ENCODE data around the gene TST. TPM values are rescaled to one million over a fixed set of nuclear protein-coding genes. Genes with fewer than 3 reads are reported as not detected.
A peak's percentile ranks its signal among the peaks of the same experiment; 100 is the strongest.

Gene TST
- total and polyA plus RNA-seq, 10 of the 15 experiments (the other 5 are each of a cell fraction or from before 2014, with no cell fraction given), result 2.4 to 24.6 (median 10.4) TPM

- WGBS (ENCODE audit: insufficient coverage, insufficient replicate concordance, low lambda C conversion rate, missing lambda C conversion rate), result 63% methylated on average over 10 of the region's 10 CpGs
- FAIRE-seq (no peak), ATAC-seq (no peak), DNase-seq (ENCODE audit: low read depth, low spot score) (no peak)
- in situ Hi-C loops (cut with MboI) (no loop called here), intact Hi-C loops (cut with micrococcal nuclease; ENCODE audit: unreplicated experiment) (no loop called here)
- no peaks in the 10 kb centered on the region for H3K27me3 ChIP-seq (replicated peaks in 1 of 2; ENCODE audit: control insufficient read depth in 2 of 2, insufficient read depth in 2 of 2, low read length in 1 of 2)
- no peak overlapping the region for H3K27ac ChIP-seq (ENCODE audit: control insufficient read depth, insufficient read depth)
- H3K4me1 ChIP-seq (ENCODE audit: control insufficient read depth, insufficient read depth, low read length), result peaks cover 11% of the 10 kb centered on the region
- H2AFZ ChIP-seq (ENCODE audit: control insufficient read depth, low read depth, low read length), result no peak overlapping the region
- POLR2A ChIA-PET, result no interaction called here
- H3K4me3 ChIP-seq, result no peak overlapping the region
- RAD21 ChIA-PET (ENCODE audit: unreplicated experiment), result no interaction called here
- no peak overlapping the region for H3K9ac ChIP-seq (ENCODE audit: control insufficient read depth, insufficient read depth, low read length)
- H3K79me2 ChIP-seq (ENCODE audit: control insufficient read depth, insufficient read depth, low read length), result no peaks in the 10 kb centered on the region
- H3K4me2 ChIP-seq (ENCODE audit: control insufficient read depth, insufficient read depth), result no peak overlapping the region
- BruUV-seq (replicated peaks), result TSS peak; percentile 57
- SMC1A ChIA-PET (ENCODE audit: uncharacterized antibody, unreplicated experiment), result no interaction called here
- no peaks in the 10 kb centered on the region for H4K20me1 ChIP-seq (ENCODE audit: control insufficient read depth, insufficient read depth)
- CTCF ChIA-PET, result interaction anchor here (0.6 to 1.4 kb wide), 2 partner anchors 15 to 18 kb away, joined by 3 read pairs; no protein-coding TSS in a partner anchor
- TF ChIP-seq HDAC6 (IDR thresholded peaks at IDR 0.05; ENCODE audit: unreplicated experiment) (no peak), YBX1 (IDR thresholded peaks at IDR 0.05) (no peak), CEBPZ (IDR thresholded peaks at IDR 0.05; ENCODE audit: low read depth, low read length) (no peak), MYC (IDR thresholded peaks at IDR 0.05; ENCODE audit: insufficient read depth, insufficient read length, insufficient replicate concordance, low read length, severe bottlenecking) (no peak), MTA3 (IDR thresholded peaks at IDR 0.05; ENCODE audit: borderline replicate concordance, low read length) (no peak), ZNF24 (IDR thresholded peaks at IDR 0.05) (no peak), DPF2 (IDR thresholded peaks at IDR 0.05) (no peak), ZNF217 (IDR thresholded peaks at IDR 0.05) (no peak), SIN3A (IDR thresholded peaks at IDR 0.05; ENCODE audit: low read depth, low read length) (no peak), BACH1 (IDR thresholded peaks at IDR 0.05; ENCODE audit: borderline replicate concordance) (no peak), HCFC1 (IDR thresholded peaks at IDR 0.05; ENCODE audit: low read length) (no peak), RAD51 (IDR thresholded peaks at IDR 0.05) (no peak), E4F1 (IDR thresholded peaks at IDR 0.05; ENCODE audit: borderline replicate concordance, partially characterized antibody) (no peak), FOXM1 (IDR thresholded peaks at IDR 0.05; ENCODE audit: low read depth, low read length) (no peak), ESRRA (IDR thresholded peaks at IDR 0.05; ENCODE audit: low read length) (no peak), RFX5 (IDR thresholded peaks at IDR 0.05; ENCODE audit: low read depth, low read length) (no peak), SP1 (IDR thresholded peaks at IDR 0.05; ENCODE audit: low read depth, low read length) (no peak)
- no peaks in the 10 kb centered on the region for H3K9me3 ChIP-seq (replicated peaks; ENCODE audit: control insufficient read depth, insufficient read depth, low read length)
- peaks cover 0 to 2% of the 10 kb centered on the region in 2 experiments; a peak in 2 of 4 replicates for H3K36me3 ChIP-seq (ENCODE audit: control insufficient read depth in 2 of 2, insufficient read depth in 2 of 2, low read length in 1 of 2)
These were observed 42.5 kb upstream of the TST start for GRCh38 chr22:37061611-37062375.
